NCI-H2196 (cell line): Measurements from ENCODE around the gene PLAC8.
A peak's percentile ranks its signal among the peaks of the same experiment; 100 is the strongest.
"Not testable (repeated sequence)": the region's sequence is repeated elsewhere in the genome, so short reads cannot be mapped to it uniquely, and the experiment has no call there.

ENCODE experiments used
- DNase-seq: peaks from one replicate; lab custom pipeline; 2025; ENCODE audit not compliant: unreplicated experiment; lab: John Stamatoyannopoulos, UW

Gene PLAC8, protein sequence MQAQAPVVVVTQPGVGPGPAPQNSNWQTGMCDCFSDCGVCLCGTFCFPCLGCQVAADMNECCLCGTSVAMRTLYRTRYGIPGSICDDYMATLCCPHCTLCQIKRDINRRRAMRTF

DNA sequence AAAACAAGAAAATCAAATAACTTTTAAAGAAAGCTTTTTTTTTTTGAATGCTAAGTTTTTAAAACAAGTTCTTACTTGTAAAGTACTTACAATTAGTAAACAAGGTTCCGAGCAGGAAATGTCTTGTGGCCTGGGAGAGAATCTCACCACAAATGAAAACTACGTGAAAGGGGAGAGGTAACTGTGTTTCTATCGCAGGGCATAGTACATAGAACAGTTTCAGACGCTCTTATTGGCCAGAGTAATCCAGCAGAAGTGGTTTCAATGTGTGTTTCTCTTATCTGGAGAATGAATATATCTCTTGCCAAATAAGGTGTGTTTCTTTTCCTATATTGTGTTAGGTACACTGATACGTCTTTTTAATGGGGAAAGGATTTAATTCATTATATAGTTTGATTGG lies at the start of gene PLAC8:
Gene PLAC8, minus strand, starts transcription at position 154 of the 400 bp plus-strand sequence. CDS start 6,808 bp downstream, outside the sequence.
- DNase-seq: peak; percentile 48

DNA sequence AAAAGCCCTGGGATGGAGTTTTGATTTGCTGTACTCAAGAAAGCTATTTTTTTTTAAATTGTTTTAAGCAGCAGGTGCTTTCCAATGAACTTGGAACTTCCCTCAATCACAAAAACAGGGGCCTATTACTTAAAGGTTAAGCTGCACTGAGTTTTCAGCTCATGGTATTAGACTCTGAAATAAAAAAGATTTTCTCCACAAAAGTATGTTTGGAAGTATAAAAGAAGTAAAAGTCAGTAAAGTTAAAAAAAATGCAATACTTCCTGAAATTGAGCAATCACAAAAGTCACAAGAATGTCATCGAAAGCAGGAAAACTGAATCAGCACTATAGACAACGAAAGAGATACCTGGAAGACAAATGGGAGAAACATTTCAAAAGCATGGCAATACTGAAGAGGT lies 38.9 kb upstream of the PLAC8 start:
- no peak for DNase-seq

DNA sequence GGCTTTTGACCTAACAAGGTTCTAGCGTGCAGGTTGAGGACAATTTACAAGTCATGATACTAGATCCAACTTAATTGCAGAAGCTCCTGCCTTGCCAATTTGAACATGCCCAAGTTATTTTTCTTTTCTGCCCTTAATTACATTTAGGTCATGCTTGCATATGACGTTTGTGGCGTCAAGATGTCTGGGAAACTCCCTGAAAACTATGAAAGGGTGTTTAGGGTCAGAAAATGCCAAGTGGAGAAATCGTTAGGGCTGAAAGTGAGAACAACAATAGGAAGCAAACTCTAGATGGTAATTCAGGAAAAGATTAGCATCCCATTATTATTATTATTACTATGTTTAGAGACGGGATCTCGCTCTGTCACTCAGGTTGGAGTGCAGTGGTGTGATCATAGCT lies 38.2 kb upstream of the PLAC8 start:
- no peak for DNase-seq

DNA sequence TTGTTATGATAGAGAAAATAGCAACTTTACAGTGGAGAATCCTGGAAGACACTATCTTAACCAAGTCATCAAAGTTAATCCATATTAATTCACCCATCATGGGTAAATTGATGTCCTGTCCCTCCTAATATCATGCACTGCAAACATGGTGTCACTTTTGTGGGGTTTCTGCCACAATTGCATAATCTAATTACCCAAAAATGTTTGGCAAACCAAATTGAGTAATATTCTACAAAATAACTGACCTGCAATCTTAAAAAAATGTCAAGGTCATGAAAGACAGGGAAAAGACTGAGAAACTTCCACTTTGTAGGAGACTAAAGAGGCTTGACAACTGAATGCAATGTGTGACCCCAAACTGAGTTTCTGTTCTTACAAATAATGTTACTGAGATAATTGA lies 37.1 kb upstream of the PLAC8 start:
- no peak for DNase-seq

DNA sequence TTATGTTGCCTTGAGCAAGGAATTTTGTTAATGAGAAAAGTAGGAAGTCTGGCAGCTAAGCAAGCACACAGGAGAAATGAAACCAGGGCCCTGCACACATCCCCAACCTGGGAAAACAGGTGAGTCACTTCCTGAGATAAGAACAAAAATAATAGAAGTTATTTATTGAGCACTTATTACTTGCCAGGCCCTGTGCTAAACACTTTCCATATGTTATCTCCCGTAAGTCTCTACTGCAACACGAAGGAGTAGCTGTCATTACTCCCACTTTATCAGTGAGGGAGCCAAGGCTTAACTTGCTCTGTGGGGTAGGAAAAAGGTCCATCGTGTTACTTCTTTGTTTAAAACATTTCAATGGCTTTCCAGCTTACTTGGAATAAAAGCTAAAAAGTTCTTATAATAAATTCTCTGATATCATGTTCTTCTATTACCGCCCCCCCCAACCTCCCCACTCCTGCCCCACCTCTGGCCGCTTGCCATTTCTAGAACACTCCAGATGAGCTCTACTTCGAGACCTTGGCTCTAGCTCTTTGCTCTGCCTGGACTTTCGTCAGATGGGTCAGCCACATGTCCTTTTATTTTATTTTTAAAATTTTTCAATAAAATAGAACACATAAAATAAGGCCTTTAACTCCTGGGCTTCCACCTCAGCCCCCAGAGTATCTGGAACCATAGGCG lies 36.3 kb upstream of the PLAC8 start:
- no peak for DNase-seq

DNA sequence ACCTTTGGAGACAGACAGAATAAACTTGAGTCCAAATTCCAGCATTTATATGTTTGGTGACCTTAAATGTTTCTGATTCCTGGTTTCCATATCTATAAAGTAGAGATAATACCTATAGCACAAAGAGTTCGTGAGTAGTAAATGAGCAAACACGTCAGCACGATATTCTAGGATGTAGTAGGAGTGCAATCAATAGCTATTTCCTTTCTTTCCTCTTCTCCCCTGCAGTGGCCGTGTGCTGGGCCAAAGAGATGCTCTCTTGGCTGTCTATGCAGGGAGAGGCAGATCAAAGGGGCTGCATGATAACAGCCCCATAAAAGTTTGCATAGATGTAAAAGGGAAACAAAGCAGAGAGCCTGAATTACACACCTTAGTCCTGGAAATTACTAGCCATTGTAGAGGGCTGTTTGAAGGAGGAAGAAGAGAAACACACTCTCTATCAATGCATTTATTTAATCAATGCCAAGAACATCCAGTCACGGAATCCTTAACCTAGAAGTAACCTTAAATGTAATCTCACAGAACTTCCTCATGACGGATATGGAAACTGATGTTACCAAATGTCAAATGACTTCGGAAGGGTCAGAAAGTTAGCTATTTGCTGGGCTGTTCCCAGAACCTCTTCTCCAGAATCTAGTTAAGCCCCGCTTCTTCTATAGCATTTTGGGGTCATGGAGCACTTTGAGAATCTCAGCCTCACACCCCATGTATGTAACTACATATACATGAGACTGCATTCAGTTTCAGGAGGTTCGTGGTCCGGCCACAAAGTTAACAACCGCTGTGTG lies 35.5 kb upstream of the PLAC8 start:
- no peak for DNase-seq

DNA sequence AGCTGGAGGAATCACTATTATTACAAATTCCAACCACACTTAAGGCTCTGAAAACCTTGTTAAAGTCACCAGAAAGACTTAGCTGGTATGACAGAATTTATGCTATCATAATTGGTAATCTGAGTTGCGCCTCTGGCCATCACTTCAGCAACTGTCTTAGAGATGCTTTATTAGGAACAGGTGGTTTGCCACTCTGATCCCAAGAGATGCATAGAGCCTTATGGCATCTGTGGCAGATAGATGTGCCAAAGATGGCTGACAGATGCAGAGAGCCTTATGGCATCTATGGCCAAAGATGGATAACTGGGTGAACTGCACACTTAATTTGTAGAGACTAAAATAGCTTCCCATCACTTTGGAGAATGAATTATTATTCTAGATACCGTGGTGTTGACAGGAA lies 32.3 kb upstream of the PLAC8 start:
- DNase-seq: no peak

DNA sequence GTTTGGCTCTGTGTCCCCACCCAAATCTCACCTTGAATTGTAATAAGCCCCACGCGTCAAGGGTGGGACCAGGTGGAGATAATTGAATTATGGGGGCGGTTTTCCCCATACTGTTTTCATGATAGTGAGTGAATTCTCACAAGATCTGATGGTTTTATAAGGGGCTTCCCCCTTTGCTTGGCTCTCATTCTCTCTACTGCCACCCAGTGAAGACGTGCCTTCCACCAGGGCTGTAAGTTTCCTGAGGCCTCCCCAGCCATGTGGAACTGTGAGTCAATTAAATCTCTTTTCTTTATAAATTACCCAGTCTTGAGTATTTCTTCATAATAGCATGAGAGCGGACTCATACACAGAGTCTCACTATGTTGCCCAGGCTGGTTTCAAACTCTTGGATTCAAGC lies 31.2 kb upstream of the PLAC8 start:
- DNase-seq: not testable (repeated sequence)

DNA sequence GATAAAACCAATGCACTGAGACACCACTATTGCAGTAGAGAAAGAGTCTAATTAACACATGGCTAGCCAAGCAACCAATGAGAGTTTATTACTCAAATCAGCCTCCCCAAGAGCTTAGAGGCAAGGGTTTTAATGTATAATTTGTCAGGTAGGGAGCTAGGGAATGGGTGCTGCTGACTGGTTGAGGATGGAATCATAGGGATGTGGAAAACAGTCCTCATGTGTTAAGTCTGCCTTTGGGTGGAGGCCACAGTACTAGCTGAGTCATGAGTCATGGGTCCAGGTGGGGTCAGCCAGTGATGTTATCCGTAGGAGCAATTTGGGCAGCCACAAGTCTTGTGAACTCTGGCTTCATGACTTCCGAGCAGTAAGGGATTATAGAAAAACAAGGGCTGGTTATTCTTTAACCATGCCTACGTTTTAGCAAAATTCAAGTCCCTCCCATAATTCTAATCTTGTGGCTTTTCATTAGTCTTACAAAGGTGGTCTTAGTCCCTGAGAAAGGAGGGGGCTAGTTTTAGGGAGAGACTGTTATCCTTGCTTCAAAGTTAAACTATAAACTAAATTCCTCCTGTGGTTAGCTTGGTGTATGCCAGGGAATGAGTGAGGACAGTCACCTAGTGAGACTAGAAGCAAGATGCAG lies 25.1 kb upstream of the PLAC8 start:
- DNase-seq: no peak

DNA sequence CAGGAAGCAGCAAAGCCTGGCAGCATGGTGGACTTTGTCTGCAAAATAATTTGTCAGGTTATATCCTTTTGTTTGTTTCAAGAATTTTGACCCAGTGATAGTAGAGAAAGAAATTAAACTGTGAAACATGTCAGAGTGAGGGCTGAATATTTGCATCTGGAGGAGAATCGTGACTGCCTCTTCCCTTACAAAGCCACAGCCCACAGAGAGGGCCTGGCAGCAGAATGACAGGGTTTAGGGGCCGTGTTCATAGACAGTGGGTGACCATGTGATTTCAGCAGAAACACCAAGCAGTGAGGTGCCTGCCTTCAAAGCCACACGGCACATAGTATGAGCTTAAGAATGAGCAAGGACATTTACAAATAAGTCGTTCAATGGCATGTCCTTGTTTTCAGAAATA lies 24.4 kb upstream of the PLAC8 start:
- DNase-seq: no peak

DNA sequence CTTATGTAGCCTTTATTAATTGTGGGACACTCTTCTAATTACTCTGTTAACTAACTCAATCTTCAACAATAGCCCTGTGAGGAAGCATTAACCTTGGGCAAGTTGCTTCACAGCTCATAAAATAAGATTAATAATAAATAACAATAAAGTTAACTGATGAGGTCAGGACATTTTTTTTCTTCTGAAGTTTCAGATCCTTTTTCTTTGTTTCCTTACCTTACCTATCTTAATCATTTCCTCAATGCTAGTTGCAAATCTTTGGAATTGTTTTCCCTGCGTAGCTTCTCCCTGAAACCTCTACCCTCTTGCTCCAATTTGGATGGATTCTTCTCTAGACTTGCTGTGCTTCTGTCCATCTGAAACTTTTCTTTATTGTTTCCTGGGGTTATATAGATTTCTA lies 17.5 kb upstream of the PLAC8 start:
- DNase-seq: no peak

DNA sequence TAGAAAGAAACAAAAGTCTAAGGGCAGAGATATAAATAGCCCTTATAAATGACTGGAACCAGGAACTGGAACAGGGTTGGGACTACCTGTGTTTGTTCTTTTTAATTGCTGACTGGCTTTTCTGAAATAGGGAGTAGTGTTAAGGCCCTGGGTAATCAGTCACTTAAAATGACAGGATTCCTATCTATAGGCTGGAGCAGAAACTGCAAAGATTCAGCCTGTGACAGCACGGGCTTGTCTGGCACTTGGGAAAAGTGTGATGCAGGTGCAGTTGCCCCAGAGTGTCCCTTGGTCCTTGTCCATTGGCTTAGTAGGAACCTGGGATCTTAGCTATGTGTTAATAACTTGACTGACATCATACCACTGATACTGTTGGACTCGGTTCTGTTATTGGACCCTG lies 14.7 kb upstream of the PLAC8 start:
- no peak for DNase-seq

DNA sequence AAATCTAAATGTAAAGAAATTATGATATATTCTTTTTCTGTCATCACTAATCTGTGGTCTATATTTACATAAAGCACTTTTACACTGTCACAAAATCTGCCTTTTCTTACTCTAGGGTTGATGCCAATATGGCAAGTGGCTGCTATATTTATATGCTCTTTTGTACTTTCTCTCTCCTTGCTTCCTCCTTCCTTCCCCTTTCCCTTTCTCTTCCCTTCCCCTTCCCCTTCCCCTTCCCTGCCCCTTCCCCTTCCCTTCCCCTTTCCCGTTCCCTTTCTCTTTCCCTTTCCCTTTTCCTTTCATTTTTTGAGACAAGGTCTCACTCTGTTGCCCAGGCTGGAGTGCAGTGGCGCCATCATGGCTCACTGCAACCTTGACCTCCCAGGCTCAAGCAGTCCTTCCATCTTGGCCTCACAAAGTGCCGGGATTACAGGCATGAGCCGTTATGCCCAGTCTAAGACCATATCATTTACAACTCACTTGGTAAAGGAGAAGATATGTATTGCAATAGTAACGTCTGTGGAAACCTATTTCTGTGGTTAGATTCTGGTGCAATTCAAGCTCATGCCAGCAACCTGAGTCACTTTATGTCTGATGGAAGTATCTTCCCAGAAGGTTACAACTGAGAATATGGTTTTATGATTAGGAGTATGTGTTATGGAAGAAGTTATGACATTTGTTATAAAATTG lies 13.9 kb upstream of the PLAC8 start:
- no peak for DNase-seq

DNA sequence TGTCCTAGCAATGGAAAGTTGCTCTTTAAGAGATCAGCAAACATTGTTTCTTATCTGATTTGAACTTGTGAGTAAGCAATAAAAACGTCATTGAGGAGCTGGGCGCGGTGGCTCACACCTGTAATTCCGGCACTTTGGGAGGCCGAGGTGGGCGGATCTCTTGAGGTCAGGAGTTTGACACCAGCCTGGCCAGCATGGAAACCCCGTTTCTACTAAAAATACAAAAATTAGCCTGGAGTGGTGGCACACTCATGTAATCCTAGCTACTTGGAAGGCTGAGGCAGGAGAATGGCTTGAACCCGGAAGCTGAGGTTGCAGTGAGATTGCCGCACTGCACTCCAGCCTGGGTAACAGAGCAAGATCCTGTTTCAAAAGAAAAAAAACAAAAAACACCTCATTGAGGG lies 11.2 kb upstream of the PLAC8 start:
- no peak for DNase-seq

DNA sequence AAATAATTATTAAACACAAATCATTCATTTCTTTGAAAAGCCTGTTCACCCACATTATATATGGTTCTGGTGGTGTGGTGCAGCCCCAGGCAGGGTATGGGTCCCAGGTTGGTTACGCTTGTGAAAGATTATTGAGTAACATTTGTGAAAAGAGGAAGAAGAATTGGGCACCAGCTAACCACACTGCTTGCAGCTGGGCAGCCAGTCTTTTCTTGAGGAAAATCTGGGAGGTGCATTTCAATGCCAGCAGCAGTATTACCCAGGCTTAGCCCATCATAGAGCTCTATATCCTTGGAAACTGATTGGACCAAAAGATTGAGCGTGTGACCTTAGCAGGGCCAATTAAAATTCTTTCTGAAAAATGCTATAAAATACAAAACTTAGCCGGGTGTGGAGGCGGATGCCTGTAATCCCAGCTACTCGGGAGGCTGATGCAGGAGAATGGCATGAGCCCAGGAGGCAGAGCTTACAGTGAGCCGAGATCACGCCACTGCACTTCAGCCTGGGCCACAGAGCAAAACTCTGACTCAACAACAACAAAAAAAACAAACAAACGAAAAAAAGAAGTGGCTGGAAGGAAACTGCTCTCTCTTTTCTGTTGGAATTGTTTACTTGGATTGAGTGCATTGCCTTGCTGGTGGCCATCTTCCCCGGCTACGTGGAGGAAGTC lies 9.7 kb upstream of the PLAC8 start:
- no peak for DNase-seq

DNA sequence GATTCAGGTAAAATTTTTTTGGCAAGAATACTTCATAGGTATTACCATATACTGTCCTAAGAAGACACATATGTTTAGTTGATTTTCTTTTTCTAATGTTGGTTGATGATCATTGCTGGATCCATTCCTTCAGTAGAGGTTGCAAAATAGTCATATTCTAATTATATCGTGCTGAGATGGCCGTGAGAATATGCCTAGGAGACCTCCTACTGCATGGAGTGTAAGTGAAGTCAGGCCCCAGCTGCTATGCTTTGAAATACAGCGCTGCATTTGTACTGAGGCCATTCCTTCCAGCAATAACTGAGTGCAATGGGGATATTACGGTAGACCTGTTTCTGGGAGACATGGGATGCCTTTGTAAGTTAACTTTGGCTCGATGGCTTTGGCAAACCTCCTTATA lies 6.7 kb upstream of the PLAC8 start:
- no peak for DNase-seq

DNA sequence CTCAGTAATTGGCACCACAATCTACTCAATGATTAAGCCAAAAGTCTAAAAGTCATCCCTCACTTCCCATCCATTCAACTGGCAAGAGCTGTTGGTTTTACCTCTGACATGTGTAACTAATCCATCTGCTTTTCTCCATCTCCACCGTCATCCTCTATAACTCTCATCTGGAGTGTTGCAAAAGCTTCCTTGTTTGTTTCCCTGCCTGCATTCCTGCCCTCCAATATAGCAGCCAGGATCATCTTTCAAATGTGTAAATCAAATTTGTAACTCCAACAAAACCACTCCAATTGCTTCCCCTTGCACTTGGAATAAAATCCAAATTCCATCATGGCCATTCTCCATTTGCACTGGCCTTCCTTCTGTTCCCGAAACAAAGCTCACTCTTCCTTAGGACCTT lies 4.3 kb upstream of the PLAC8 start:
- DNase-seq: no peak

DNA sequence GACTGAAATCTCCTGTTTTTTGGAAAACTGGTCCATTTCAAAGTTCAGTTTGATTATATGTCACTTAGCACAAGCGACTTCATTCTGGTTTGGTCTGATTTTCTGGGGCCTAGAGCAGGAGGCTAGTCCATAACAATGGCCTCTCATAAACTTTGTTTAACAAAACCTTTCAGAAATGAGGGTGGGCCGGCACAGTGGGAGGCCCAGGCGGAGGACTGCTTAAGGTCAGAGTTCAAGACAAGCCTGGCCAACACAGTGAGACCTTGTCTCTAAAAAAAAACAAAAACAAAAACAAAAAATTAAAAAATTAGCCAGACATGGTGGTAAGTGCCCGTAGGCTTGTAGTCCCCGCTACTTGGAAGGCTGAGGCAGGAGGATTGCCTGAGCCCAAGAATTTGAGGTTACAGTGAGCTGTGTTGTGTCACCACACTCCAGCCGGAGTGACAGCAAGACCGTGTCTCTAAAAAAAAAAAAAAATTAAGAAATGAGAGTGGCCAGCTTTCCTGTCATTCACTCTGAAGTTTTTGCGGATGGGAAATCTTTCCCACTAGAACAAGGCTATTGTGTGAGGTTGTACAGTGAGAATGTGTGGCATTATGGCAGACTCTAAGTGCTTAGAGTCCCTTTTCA lies 1.2 kb upstream of the PLAC8 start:
- DNase-seq: no peak

DNA sequence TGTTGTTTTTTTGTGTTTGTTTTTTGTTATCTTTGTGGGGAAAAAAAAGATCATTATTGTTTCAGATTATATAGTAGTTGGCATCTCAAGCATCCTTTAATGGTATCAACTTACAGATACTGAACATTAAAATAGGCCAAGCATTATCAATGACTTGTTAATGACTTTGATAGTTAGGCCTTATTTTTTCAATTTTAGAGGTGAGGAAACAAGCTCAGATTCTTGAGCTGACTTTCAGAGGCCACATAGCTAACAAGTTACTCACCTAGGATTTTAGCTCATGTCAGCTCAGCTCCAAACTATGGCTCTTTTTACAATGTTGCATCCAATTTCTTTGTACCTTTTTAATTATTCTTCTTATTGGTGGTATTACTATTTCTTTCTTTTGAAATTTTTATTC lies 471 bp upstream of the PLAC8 start:
- no peak for DNase-seq

DNA sequence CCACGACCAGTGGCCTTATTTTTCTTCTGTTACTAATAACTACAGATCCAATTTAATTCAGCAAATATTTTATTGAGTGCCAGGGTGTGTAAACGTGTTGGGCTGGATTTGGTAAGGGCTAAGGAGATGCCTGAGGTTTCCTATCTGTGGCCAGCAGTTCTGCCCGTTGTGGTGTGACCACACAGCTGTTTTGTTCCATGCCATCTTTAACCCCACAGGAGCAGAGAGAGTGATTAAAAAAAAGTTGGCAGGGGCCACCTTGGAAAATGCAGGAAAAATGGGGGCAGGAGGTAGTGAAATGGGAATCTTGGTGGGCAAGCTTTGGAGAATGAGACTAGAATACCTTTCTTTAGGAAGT lies 1.1 kb downstream of the PLAC8 start:
- no peak for DNase-seq
